Ishikawa (cell line): ENCODE data around the gene ALX4.

Experiments used
- CEBPB ChIP-seq: IDR thresholded peaks from 2 replicates; pipeline ENCODE4 v1.6.1; 2012
- CREB1 ChIP-seq: IDR thresholded peaks from 2 replicates; pipeline ENCODE4 v1.6.1; 2012; ENCODE audit warnings: low read depth
- EP300 ChIP-seq: IDR thresholded peaks from 2 replicates; pipeline ENCODE4 v1.6.1; 2012; ENCODE audit warnings: borderline replicate concordance
- FOXM1 ChIP-seq: IDR thresholded peaks from 2 replicates; pipeline ENCODE4 v1.6.1; 2012; ENCODE audit warnings: low read depth, borderline replicate concordance
- NFIC ChIP-seq: IDR thresholded peaks from 2 replicates; pipeline ENCODE4 v1.6.1; 2012
- RAD21 ChIP-seq: IDR thresholded peaks from 2 replicates; pipeline ENCODE4 v1.6.1; 2012; ENCODE audit warnings: low read depth
- TAF1 ChIP-seq: IDR thresholded peaks from 2 replicates; pipeline ENCODE4 v1.6.1; 2012; ENCODE audit warnings: low read depth, mild to moderate bottlenecking
- TCF12 ChIP-seq: IDR thresholded peaks from 2 replicates; pipeline ENCODE4 v1.6.1; 2012; ENCODE audit warnings: low read depth
- YY1 ChIP-seq: IDR thresholded peaks from 2 replicates; pipeline ENCODE4 v1.6.1; 2012; ENCODE audit warnings: low read depth
- TF ChIP-seq, protein P1 (sequence below): IDR thresholded peaks from 2 replicates; pipeline ENCODE4 v1.6.1; 2012; ENCODE audit warnings: low read depth, mild to moderate bottlenecking
- TF ChIP-seq, protein P2 (sequence below): IDR thresholded peaks from 2 replicates; pipeline ENCODE4 v1.6.1; 2012

DNA sequence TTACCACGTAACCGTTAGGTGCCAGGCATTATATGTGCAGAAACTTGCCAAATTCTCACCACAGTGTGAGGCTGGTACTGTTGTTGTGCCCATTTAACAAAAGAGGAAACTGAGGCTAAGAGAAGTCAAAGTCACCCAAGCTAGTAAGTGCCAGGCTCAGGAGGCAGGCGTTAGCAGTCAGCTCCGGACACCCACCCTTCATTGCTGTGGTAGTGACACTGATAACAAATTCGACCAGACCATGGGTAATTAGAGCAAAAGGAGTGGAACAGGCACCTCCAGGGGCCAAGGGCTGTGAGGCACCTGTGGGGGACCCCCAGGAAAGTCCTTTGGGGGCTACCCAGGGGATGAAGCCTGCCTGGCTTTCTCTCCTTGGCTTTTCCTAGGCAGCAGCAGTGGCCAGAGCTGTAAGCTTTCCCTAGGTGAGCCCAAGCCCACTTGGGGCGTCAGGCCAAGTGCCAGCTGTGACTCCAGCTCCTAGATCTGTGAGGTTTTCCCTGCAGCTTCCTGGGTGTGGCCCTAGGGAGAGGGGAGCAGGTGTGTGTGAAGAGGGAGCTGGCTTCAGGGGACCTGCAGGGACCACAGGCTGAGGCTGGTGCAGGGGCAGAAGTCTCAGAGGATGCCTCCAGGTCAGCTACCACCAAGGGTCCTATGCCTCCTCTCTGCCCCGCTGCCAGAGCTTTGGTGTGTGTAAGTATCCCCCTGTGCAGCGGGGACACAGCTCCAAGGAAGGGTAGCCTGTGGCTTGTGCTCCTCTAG lies 19.7 kb upstream of the ALX4 start:
- no peak for TF ChIP-seq EP300
- TF ChIP-seq RAD21 = no peak
- TF ChIP-seq, protein P1, sequence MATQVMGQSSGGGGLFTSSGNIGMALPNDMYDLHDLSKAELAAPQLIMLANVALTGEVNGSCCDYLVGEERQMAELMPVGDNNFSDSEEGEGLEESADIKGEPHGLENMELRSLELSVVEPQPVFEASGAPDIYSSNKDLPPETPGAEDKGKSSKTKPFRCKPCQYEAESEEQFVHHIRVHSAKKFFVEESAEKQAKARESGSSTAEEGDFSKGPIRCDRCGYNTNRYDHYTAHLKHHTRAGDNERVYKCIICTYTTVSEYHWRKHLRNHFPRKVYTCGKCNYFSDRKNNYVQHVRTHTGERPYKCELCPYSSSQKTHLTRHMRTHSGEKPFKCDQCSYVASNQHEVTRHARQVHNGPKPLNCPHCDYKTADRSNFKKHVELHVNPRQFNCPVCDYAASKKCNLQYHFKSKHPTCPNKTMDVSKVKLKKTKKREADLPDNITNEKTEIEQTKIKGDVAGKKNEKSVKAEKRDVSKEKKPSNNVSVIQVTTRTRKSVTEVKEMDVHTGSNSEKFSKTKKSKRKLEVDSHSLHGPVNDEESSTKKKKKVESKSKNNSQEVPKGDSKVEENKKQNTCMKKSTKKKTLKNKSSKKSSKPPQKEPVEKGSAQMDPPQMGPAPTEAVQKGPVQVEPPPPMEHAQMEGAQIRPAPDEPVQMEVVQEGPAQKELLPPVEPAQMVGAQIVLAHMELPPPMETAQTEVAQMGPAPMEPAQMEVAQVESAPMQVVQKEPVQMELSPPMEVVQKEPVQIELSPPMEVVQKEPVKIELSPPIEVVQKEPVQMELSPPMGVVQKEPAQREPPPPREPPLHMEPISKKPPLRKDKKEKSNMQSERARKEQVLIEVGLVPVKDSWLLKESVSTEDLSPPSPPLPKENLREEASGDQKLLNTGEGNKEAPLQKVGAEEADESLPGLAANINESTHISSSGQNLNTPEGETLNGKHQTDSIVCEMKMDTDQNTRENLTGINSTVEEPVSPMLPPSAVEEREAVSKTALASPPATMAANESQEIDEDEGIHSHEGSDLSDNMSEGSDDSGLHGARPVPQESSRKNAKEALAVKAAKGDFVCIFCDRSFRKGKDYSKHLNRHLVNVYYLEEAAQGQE = no peak
- TF ChIP-seq, protein P2, sequence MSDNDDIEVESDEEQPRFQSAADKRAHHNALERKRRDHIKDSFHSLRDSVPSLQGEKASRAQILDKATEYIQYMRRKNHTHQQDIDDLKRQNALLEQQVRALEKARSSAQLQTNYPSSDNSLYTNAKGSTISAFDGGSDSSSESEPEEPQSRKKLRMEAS = no peak
- no peak for TF ChIP-seq TAF1
- no peak for TF ChIP-seq FOXM1
- no peak for TF ChIP-seq CEBPB
- TF ChIP-seq NFIC = no peak
- no peak for TF ChIP-seq YY1
- TF ChIP-seq CREB1 = no peak
- no peak for TF ChIP-seq TCF12
